UCSD-AML1 (cell line): Measurements from ENCODE around the gene OR8B12.
"Not testable (repeated sequence)": the region's sequence is repeated elsewhere in the genome, so short reads cannot be mapped to it uniquely, and the experiment has no call there.

Experiments
- DNase-seq: peaks from one replicate; lab custom pipeline; 2025; ENCODE audit not compliant: unreplicated experiment; lab: John Stamatoyannopoulos, UW

OR8B12 gene

GRCh38 chr11:124533626-124534025 is 9.8 kb downstream of the OR8B12 start:
- no peak for DNase-seq

- no peak for DNase-seq
Measured at GRCh38 chr11:124520550-124520854, 23.0 kb downstream of the OR8B12 start.

GRCh38 chr11:124519850-124520549 is 23.5 kb downstream of the OR8B12 start:
- no peak for DNase-seq

GRCh38 chr11:124518989-124519451 is 24.4 kb downstream of the OR8B12 start:
- no peak for DNase-seq

GRCh38 chr11:124517314-124517713 is 26.1 kb downstream of the OR8B12 start:
- DNase-seq = no peak

GRCh38 chr11:124514675-124515074 is 28.8 kb downstream of the OR8B12 start:
- not testable (repeated sequence) for DNase-seq

GRCh38 chr11:124514131-124514530 is 29.3 kb downstream of the OR8B12 start:
- DNase-seq = no peak

- DNase-seq = no peak
Measured at GRCh38 chr11:124511745-124512144, 31.7 kb downstream of the OR8B12 start.

- no peak for DNase-seq
Measured at GRCh38 chr11:124510279-124510678, 33.2 kb downstream of the OR8B12 start.

GRCh38 chr11:124499711-124500110 is 43.7 kb downstream of the OR8B12 start:
- no peak for DNase-seq

GRCh38 chr11:124493016-124493655 is 50.3 kb downstream of the OR8B12 start:
- no peak for DNase-seq
